ENCODE data around the gene KCNK15. TPM values are rescaled to one million over a fixed set of nuclear protein-coding genes. Genes with fewer than 3 reads are reported as not detected.

Gene KCNK15
- not detected in 2 replicates for total RNA-seq (2013; cell fraction: nucleolus; rRNA removed)
- total RNA-seq (2014; rRNA removed) (not detected in 2 replicates), total RNA-seq (2014; rRNA removed; fragmentation: Illumina TruSeq; extraction: Trizol) (not detected in 2 replicates), total RNA-seq (2021) (not detected in 2 replicates), polyA plus RNA-seq (2011; rRNA removed) (not detected in 2 replicates), polyA plus RNA-seq (2014; fragmentation: Illumina TruSeq; extraction: Trizol) (not detected in 2 replicates), polyA plus RNA-seq (2014; fragmentation: Nextera tagmentation; extraction: Ambion mirVana) (not detected), polyA plus RNA-seq (2014; rRNA removed) (not detected in 2 replicates), polyA plus RNA-seq (2016; fragmentation: Nextera tagmentation; extraction: Ambion mirVana) (not detected), polyA minus RNA-seq (2011; rRNA and poly(A)+ RNA removed) (not detected in 2 replicates), Bru-seq, nascent RNA (percentile 15 among the genes with signal in this experiment), BruChase-seq, experiment 1, labeled RNA remaining after a 6-hour chase (percentile 12 among the genes with signal in this experiment), BruChase-seq, experiment 2, labeled RNA remaining after a 2-hour chase (percentile 29 among the genes with signal in this experiment)
- polyA plus RNA-seq (2011; ENCODE audit: low read depth), result not detected
- polyA plus RNA-seq (2011; cell fraction: cytosol; rRNA removed), result not detected in 2 replicates
- polyA plus RNA-seq (2011; cell fraction: nucleus; rRNA removed), result not detected in 2 replicates
- not detected in 2 replicates for polyA plus RNA-seq (2012)
- 0.94 TPM in 2 replicates for polyA minus RNA-seq (2011; cell fraction: cytosol; rRNA and poly(A)+ RNA removed)
- polyA minus RNA-seq (2011; cell fraction: nucleus; rRNA and poly(A)+ RNA removed), result 0.12 and 0.19 TPM in 2 replicates
- long read RNA-seq, experiment 1, result 0 reads
- long read RNA-seq, experiment 2, result 0 reads

DNA sequence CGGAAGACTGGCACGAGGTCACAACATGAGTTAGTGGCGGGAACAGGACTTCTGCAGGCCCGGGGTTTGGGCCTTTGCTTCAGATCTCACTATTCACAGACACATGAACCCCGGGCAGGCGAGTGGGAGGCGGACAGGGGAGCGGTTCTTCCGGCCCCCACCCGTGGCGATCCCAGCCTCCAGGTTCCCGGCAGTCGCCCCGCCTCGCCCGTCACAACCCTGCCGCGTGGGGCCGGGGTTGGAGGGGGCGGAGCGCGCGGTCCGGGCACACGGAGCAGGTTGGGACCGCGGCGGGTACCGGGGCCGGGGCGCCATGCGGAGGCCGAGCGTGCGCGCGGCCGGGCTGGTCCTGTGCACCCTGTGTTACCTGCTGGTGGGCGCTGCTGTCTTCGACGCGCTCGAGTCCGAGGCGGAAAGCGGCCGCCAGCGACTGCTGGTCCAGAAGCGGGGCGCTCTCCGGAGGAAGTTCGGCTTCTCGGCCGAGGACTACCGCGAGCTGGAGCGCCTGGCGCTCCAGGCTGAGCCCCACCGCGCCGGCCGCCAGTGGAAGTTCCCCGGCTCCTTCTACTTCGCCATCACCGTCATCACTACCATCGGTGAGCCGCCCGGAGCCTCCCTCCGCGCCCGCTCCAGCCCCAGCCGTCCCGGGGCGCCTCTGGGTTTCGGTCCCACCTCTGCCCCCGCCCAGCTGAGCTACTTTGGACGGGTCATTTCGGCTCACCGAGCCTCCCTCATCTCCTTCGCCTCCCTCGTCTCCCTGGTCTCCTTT is at the start of gene KCNK15:
TSS of gene KCNK15 (plus strand) at position 268 of the 769 bp plus-strand sequence. CDS start at position 314, 46 bp downstream.
- WGBS (ENCODE audit: insufficient coverage, insufficient replicate concordance, low lambda C conversion rate, missing lambda C conversion rate), result 3% methylated on average over 60 of the region's 81 CpGs
- Histone ChIP-seq H2AFZ (ENCODE audit: control insufficient read depth, low read depth, low read length) (no peak within 1 kb of the TSS), H3K9me3 (replicated peaks; ENCODE audit: control insufficient read depth, insufficient read depth, low read length) (no peaks in the 10 kb centered on the region), H3K4me1 (ENCODE audit: control insufficient read depth, insufficient read depth, low read length) (no peaks in the 10 kb centered on the region), H3K9ac (ENCODE audit: control insufficient read depth, insufficient read depth, low read length) (no peak within 1 kb of the TSS), H3K4me2 (ENCODE audit: control insufficient read depth, insufficient read depth) (peak within 1 kb of the TSS; percentile 70), H3K27ac (ENCODE audit: control insufficient read depth, insufficient read depth) (no peak within 1 kb of the TSS), H3K4me3 (no peak within 1 kb of the TSS; the same call in 1 of the 2 replicates), H3K27me3 (replicated peaks in 1 of 2; ENCODE audit: control insufficient read depth in 2 of 2, insufficient read depth in 2 of 2, low read length in 1 of 2) (peaks cover 6 to 16% of the 10 kb centered on the region in 2 experiments; a peak in 3 of 4 replicates), H3K36me3 (ENCODE audit: control insufficient read depth in 2 of 2, insufficient read depth in 2 of 2, low read length in 1 of 2) (no peaks in the 10 kb centered on the region), H3K79me2 (ENCODE audit: control insufficient read depth, insufficient read depth, low read length) (no peaks in the 10 kb centered on the region), H4K20me1 (ENCODE audit: control insufficient read depth, insufficient read depth) (no peaks in the 10 kb centered on the region; the same call in 1 of the 2 replicates)
- intact Hi-C loops (cut with micrococcal nuclease; ENCODE audit: unreplicated experiment) (no loop called here), in situ Hi-C loops (cut with MboI) (loop anchor here (10.0 kb wide), 1 partner anchor 119 kb away; no protein-coding TSS in a partner anchor)
- FAIRE-seq, result no peak
- 0 out of 2 replicates have a peak, but pooled peaks have one; percentile 33 for TF ChIP-seq LARP7 (IDR thresholded peaks at IDR 0.05)
- TF ChIP-seq NR2F1 (conservative IDR thresholded peaks at IDR 0.05), result no peak
- TF ChIP-seq, protein P1, sequence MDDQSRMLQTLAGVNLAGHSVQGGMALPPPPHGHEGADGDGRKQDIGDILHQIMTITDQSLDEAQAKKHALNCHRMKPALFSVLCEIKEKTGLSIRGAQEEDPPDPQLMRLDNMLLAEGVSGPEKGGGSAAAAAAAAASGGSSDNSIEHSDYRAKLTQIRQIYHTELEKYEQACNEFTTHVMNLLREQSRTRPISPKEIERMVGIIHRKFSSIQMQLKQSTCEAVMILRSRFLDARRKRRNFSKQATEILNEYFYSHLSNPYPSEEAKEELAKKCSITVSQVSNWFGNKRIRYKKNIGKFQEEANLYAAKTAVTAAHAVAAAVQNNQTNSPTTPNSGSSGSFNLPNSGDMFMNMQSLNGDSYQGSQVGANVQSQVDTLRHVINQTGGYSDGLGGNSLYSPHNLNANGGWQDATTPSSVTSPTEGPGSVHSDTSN (IDR thresholded peaks at IDR 0.05; ENCODE audit: insufficient replicate concordance, low read depth, low read length), result no peak
- TF ChIP-seq CHD2 (IDR thresholded peaks at IDR 0.05; ENCODE audit: borderline replicate concordance, low read depth, low read length), result no peak
- no peak for TF ChIP-seq PAX5 (IDR thresholded peaks at IDR 0.05; ENCODE audit: borderline replicate concordance, low read depth, low read length)
- TF ChIP-seq DPF2 (IDR thresholded peaks at IDR 0.05), result no peak
- TF ChIP-seq MXI1 (IDR thresholded peaks at IDR 0.05; ENCODE audit: low read depth, low read length), result no peak
- 0 out of 2 replicates have a peak, but pooled peaks have one; percentile 15 for TF ChIP-seq IKZF1 (conservative IDR thresholded peaks at IDR 0.05)
- TF ChIP-seq, protein P2, sequence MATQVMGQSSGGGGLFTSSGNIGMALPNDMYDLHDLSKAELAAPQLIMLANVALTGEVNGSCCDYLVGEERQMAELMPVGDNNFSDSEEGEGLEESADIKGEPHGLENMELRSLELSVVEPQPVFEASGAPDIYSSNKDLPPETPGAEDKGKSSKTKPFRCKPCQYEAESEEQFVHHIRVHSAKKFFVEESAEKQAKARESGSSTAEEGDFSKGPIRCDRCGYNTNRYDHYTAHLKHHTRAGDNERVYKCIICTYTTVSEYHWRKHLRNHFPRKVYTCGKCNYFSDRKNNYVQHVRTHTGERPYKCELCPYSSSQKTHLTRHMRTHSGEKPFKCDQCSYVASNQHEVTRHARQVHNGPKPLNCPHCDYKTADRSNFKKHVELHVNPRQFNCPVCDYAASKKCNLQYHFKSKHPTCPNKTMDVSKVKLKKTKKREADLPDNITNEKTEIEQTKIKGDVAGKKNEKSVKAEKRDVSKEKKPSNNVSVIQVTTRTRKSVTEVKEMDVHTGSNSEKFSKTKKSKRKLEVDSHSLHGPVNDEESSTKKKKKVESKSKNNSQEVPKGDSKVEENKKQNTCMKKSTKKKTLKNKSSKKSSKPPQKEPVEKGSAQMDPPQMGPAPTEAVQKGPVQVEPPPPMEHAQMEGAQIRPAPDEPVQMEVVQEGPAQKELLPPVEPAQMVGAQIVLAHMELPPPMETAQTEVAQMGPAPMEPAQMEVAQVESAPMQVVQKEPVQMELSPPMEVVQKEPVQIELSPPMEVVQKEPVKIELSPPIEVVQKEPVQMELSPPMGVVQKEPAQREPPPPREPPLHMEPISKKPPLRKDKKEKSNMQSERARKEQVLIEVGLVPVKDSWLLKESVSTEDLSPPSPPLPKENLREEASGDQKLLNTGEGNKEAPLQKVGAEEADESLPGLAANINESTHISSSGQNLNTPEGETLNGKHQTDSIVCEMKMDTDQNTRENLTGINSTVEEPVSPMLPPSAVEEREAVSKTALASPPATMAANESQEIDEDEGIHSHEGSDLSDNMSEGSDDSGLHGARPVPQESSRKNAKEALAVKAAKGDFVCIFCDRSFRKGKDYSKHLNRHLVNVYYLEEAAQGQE (IDR thresholded peaks at IDR 0.05; ENCODE audit: low read depth, low read length), result no peak
- no peak for TF ChIP-seq NR2C1 (IDR thresholded peaks at IDR 0.05)
- no peak for TF ChIP-seq EZH2 (IDR thresholded peaks at IDR 0.05; ENCODE audit: borderline replicate concordance, control insufficient read depth, low read depth, low read length)
- SMC1A ChIA-PET (ENCODE audit: uncharacterized antibody, unreplicated experiment), result no interaction called here
- peak; percentile 59 for ATAC-seq
- RAD21 ChIA-PET (ENCODE audit: unreplicated experiment), result no interaction called here
- POLR2A ChIA-PET, result no interaction called here
- CTCF ChIA-PET, result no interaction called here
- DNase-seq (ENCODE audit: low read depth, low spot score), result no peak
- no TSS peak for BruUV-seq (replicated peaks)
